Immature natural killer cell (primary cell): Measurements from ENCODE around the gene FAM20B. TPM values are rescaled to one million over a fixed set of nuclear protein-coding genes. Genes with fewer than 3 reads are reported as not detected.
A peak's percentile ranks its signal among the peaks of the same experiment; 100 is the strongest.
"Not testable (repeated sequence)": the region's sequence is repeated elsewhere in the genome, so short reads cannot be mapped to it uniquely, and the experiment has no call there.

Source experiments
- DNase-seq, 3 donors: peaks; one replicate each; pipeline ENCODE4 v3.0.0; 2022; ENCODE audit warnings: mixed read lengths in 1 of 3
- H3K27ac Mint-ChIP-seq, 6 donors: one replicate each; pipeline ENCODE4 v1.8.0; 2020; ENCODE audit warnings: mixed read lengths in 6 of 6, mild to moderate bottlenecking in 5 of 6, inconsistent platforms in 4 of 6, moderate library complexity in 3 of 6
- H3K27me3 Mint-ChIP-seq, 3 donors: one replicate each; pipeline ENCODE4 v1.8.0; 2020 to 2021; ENCODE audit warnings: low read depth in 3 of 3, mild to moderate bottlenecking in 3 of 3, mixed read lengths in 3 of 3, moderate library complexity in 3 of 3, inconsistent platforms in 1 of 3
- H3K36me3 Mint-ChIP-seq, 3 donors: one replicate each; pipeline ENCODE4 v1.8.0; 2020; ENCODE audit warnings: mixed read lengths in 3 of 3, inconsistent platforms in 2 of 3, mild to moderate bottlenecking in 2 of 3
- H3K4me1 Mint-ChIP-seq, 2 donors: one replicate each; pipeline ENCODE4 v1.8.0; 2020; ENCODE audit warnings: inconsistent platforms in 2 of 2, mild to moderate bottlenecking in 2 of 2, mixed read lengths in 2 of 2, moderate library complexity in 1 of 2
- H3K4me3 Mint-ChIP-seq, 5 donors: one replicate each; pipeline ENCODE4 v1.8.0; 2020; ENCODE audit warnings: mild to moderate bottlenecking in 5 of 5, mixed read lengths in 5 of 5, inconsistent platforms in 3 of 5, moderate library complexity in 3 of 5
- H3K9me3 Mint-ChIP-seq, 6 donors: one replicate each; pipeline ENCODE4 v1.8.0; 2020; ENCODE audit warnings: mild to moderate bottlenecking in 6 of 6, mixed read lengths in 6 of 6, inconsistent platforms in 4 of 6, moderate library complexity in 3 of 6
- polyA plus RNA-seq, 3 donors: library from polyadenylated mRNA; unstranded; fragments of 300-500 nt; fragmentation: Illumina TruSeq; gene quantifications; one replicate each; pipeline ENCODE4 v1.2.3, GENCODE V29; 2021

The FAM20B gene
- polyA plus RNA-seq, 3 donors from 2014 or later, result 8.1 to 13.1 (median 10.9) TPM

GRCh38 chr1:179030130-179030529, 4.4 kb downstream of the FAM20B start:
- H3K27me3 Mint-ChIP-seq, result peaks cover 2 to 4% (median 3%) of the 10 kb centered on the region in 3 donors
- no peak overlapping the region for H3K4me3 Mint-ChIP-seq
- no peak overlapping the region for H3K27ac Mint-ChIP-seq

GRCh38 chr1:179030683-179031082, 5.0 kb downstream of the FAM20B start:
- Mint-ChIP-seq H3K9me3 (no peaks in the 10 kb centered on the region), H3K27me3 (peaks cover 0 to 2% (median 0%) of the 10 kb centered on the region in 3 donors), H3K4me3 (no peak overlapping the region), H3K27ac (peak overlapping the region in 1 of 6 donors; percentile 17), H3K36me3 (no peaks in the 10 kb centered on the region), H3K4me1 (peaks cover 33 to 62% of the 10 kb centered on the region in 2 donors)
- DNase-seq, result no peak

More at GRCh38 chr1:179030130-179030529, 4.4 kb downstream of the FAM20B start:
- Mint-ChIP-seq H3K9me3 (no peaks in the 10 kb centered on the region), H3K36me3 (no peaks in the 10 kb centered on the region), H3K4me1 (peaks cover 32 to 61% of the 10 kb centered on the region in 2 donors)
- DNase-seq, result no peak

DNA sequence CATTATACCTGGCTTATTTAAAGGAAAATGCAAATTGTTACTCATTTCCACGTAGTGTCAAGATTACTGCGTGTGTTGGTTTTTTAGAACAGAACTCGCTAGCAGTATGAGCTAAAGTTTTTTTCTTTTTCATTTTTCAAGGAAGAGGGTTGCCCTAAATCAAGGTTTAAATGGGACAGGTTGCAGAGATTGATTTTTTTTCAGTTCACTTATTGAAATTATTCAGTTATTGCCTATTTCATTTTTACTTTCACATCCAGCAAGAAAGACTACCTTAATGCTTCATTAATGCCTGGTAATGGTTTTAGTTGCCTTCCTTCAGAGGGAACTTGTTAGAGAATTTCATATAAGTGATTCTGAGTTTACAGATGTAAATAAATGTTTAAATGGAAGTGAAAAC, 5.6 kb downstream of the FAM20B start:
- DNase-seq, result no peak
- Mint-ChIP-seq H3K36me3 (no peaks in the 10 kb centered on the region), H3K4me1 (peaks cover 34 to 68% of the 10 kb centered on the region in 2 donors), H3K27ac (peak overlapping the region in 1 of 6 donors; percentile 27), H3K9me3 (no peaks in the 10 kb centered on the region), H3K4me3 (no peak overlapping the region), H3K27me3 (peaks cover 0 to 2% (median 0%) of the 10 kb centered on the region in 3 donors)

- no peak overlapping the region for H3K27ac Mint-ChIP-seq
- DNase-seq, result no peak
- H3K27me3 Mint-ChIP-seq, result no peaks in the 10 kb centered on the region
- H3K4me3 Mint-ChIP-seq, result no peak overlapping the region
- no peaks in the 10 kb centered on the region for H3K36me3 Mint-ChIP-seq
- H3K9me3 Mint-ChIP-seq, result no peaks in the 10 kb centered on the region
- peaks cover 34 to 69% of the 10 kb centered on the region in 2 donors for H3K4me1 Mint-ChIP-seq
These were observed 6.3 kb downstream of the FAM20B start for GRCh38 chr1:179031855-179032513.

DNA sequence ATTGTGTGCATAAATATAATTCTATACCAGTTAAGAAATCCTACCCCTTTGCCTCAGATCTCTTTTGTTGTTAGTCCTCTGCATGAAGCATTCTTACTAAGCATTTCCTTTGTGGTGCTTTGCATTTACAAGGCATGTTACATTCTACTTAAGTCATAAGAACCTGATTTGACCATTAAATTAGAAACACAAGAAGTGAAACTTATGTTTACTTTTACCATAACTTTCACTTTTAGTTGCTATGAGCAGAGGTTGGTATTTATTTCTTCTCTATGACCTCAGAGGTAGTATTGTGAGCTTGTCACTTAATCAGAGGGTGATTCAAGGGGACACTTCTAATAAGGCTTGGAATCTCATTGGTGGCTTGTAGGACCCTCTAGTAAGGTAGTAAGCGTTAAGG, 9.0 kb downstream of the FAM20B start:
- Mint-ChIP-seq H3K36me3 (no peaks in the 10 kb centered on the region), H3K27me3 (no peaks in the 10 kb centered on the region), H3K4me1 (peaks cover 46 to 79% of the 10 kb centered on the region in 2 donors), H3K4me3 (peak overlapping the region in 3 of 5 donors; percentile 2 to 27 (median 16)), H3K9me3 (no peaks in the 10 kb centered on the region), H3K27ac (peak overlapping the region; percentile 64 to 87 (median 78))
- peak in 2 of 3 donors; percentile 13 for DNase-seq

- no peaks in the 10 kb centered on the region for H3K36me3 Mint-ChIP-seq
- peak overlapping the region in 5 of 6 donors; percentile 6 to 75 (median 19) for H3K27ac Mint-ChIP-seq
- H3K4me1 Mint-ChIP-seq, result peaks cover 46 to 69% of the 10 kb centered on the region in 2 donors
- no peaks in the 10 kb centered on the region for H3K9me3 Mint-ChIP-seq
- H3K4me3 Mint-ChIP-seq, result peak overlapping the region in 3 of 5 donors; percentile 1 to 15 (median 8)
- no peaks in the 10 kb centered on the region for H3K27me3 Mint-ChIP-seq
- no peak for DNase-seq
These were observed 11.3 kb downstream of the FAM20B start for GRCh38 chr1:179036844-179037465.

- Mint-ChIP-seq H3K4me3 (peak overlapping the region in 3 of 5 donors; percentile 15 to 27 (median 21)), H3K36me3 (no peaks in the 10 kb centered on the region), H3K9me3 (no peaks in the 10 kb centered on the region), H3K27me3 (no peaks in the 10 kb centered on the region), H3K4me1 (peaks cover 51 to 69% of the 10 kb centered on the region in 2 donors), H3K27ac (peak overlapping the region in 4 of 6 donors; percentile 19 to 44 (median 32))
- DNase-seq, result no peak
These were observed 13.0 kb downstream of the FAM20B start for GRCh38 chr1:179038528-179039281.

GRCh38 chr1:179039502-179040174, 13.9 kb downstream of the FAM20B start:
- H3K27ac Mint-ChIP-seq, H3K9me3 Mint-ChIP-seq, H3K4me3 Mint-ChIP-seq, H3K36me3 Mint-ChIP-seq, DNase-seq, H3K27me3 Mint-ChIP-seq: not testable (repeated sequence)
- H3K4me1 Mint-ChIP-seq, result peaks cover 43 to 61% of the 10 kb centered on the region in 2 donors

- not testable (repeated sequence) for H3K36me3 Mint-ChIP-seq, DNase-seq, H3K27me3 Mint-ChIP-seq, H3K27ac Mint-ChIP-seq, H3K4me3 Mint-ChIP-seq, H3K9me3 Mint-ChIP-seq
- H3K4me1 Mint-ChIP-seq, result peaks cover 38 to 56% of the 10 kb centered on the region in 2 donors
These were observed 14.5 kb downstream of the FAM20B start for GRCh38 chr1:179040175-179040551.

- Mint-ChIP-seq H3K4me1 (peaks cover 30 to 37% of the 10 kb centered on the region in 2 donors), H3K36me3 (peaks cover 0 to 3% (median 1%) of the 10 kb centered on the region in 3 donors), H3K4me3 (no peak overlapping the region), H3K27ac (no peak overlapping the region), H3K27me3 (no peaks in the 10 kb centered on the region), H3K9me3 (no peaks in the 10 kb centered on the region)
- DNase-seq, result no peak
These were observed 16.4 kb downstream of the FAM20B start for GRCh38 chr1:179042087-179042486.

DNA sequence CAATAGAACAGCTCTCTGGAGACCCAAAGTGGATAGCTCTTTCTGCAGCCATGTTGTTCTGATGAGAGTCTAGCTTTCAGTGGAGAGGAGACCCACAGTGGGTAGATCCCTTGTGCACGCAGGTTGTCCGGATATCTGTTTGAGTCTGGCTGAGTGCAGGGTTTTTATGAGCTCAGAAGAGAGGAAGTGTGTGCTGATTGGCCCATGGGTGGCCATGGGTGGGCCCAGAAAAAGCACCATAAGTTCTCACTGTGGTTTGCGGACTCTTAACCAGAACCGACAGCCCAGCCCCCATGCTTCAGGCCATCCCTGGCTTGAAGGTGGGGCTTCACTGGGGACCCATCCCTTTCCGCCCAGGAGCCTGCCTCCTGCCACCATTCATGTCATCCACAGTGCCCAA, 17.0 kb downstream of the FAM20B start:
- no peaks in the 10 kb centered on the region for H3K9me3 Mint-ChIP-seq
- no peak for DNase-seq
- no peak overlapping the region for H3K27ac Mint-ChIP-seq
- H3K36me3 Mint-ChIP-seq, result peaks cover 0 to 4% (median 3%) of the 10 kb centered on the region in 3 donors
- no peak overlapping the region for H3K4me3 Mint-ChIP-seq
- peaks cover 24 to 31% of the 10 kb centered on the region in 2 donors for H3K4me1 Mint-ChIP-seq
- H3K27me3 Mint-ChIP-seq, result no peaks in the 10 kb centered on the region

- Mint-ChIP-seq H3K4me3 (no peak overlapping the region), H3K9me3 (no peaks in the 10 kb centered on the region), H3K36me3 (peaks cover 0 to 4% (median 3%) of the 10 kb centered on the region in 3 donors), H3K27ac (peak overlapping the region in 1 of 6 donors; percentile 45), H3K4me1 (peaks cover 22 to 33% of the 10 kb centered on the region in 2 donors), H3K27me3 (no peaks in the 10 kb centered on the region)
- DNase-seq, result no peak
These were observed 17.6 kb downstream of the FAM20B start for GRCh38 chr1:179043266-179043665.

DNA sequence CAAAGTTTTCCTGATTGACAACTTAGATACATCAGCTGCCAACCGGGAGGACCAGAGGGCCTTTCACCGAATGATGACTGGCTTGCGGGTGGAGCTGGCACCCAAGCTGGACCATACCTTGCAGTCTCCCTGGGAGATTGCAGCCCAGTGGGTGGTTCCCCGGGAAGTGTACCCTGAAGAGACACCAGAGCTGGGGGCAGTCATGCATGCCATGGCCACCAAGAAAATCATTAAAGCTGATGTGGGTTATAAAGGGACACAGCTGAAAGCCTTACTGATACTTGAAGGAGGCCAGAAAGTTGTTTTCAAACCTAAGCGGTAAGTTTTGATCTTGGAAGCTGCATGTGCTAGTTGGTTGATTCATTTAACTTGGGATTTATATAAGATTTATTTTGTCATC, 18.2 kb downstream of the FAM20B start:
- no peaks in the 10 kb centered on the region for H3K27me3 Mint-ChIP-seq
- no peak for DNase-seq
- H3K36me3 Mint-ChIP-seq, result peaks cover 0 to 4% (median 3%) of the 10 kb centered on the region in 3 donors
- H3K4me1 Mint-ChIP-seq, result peaks cover 16 to 30% of the 10 kb centered on the region in 2 donors
- no peaks in the 10 kb centered on the region for H3K9me3 Mint-ChIP-seq
- peak overlapping the region in 1 of 6 donors; percentile 45 for H3K27ac Mint-ChIP-seq
- no peak overlapping the region for H3K4me3 Mint-ChIP-seq
